H1 (cell line): ENCODE measurements around the gene CHMP6. TPM values are rescaled to one million over a fixed set of nuclear protein-coding genes. Genes with fewer than 3 reads are reported as not detected.

Source experiments
- CEBPB ChIP-seq: IDR thresholded peaks from 2 replicates; pipeline ENCODE4 v1.6.1; 2012; ENCODE audit warnings: low read depth, low read length
- CREB1 ChIP-seq: IDR thresholded peaks from 2 replicates; pipeline ENCODE4 v1.6.1; 2012; ENCODE audit warnings: inconsistent platforms
- CTBP2 ChIP-seq: IDR thresholded peaks from 2 replicates; pipeline ENCODE4 v1.7.0; 2011; ENCODE audit warnings: borderline replicate concordance, mild to moderate bottlenecking, moderate library complexity, mixed read lengths, low read length; ENCODE audit not compliant: insufficient read depth, insufficient read length
- FOSL1 ChIP-seq: IDR thresholded peaks from 2 replicates; pipeline ENCODE4 v1.6.1; 2011; ENCODE audit warnings: mild to moderate bottlenecking, low read depth, low read length, moderate library complexity; ENCODE audit not compliant: insufficient read depth
- KDM5A ChIP-seq: fragments of 200-600 bp; IDR thresholded peaks from 2 replicates; pipeline ENCODE4 v1.7.1; 2012; ENCODE audit warnings: mild to moderate bottlenecking, low read length, inconsistent platforms, mixed read lengths
- POLR2AphosphoS5 ChIP-seq: IDR thresholded peaks from 2 replicates; pipeline ENCODE4 v1.6.1; 2011; ENCODE audit warnings: low read depth, low read length
- RFX5 ChIP-seq: IDR thresholded peaks from 2 replicates; pipeline ENCODE4 v1.6.1; 2011; ENCODE audit warnings: low read depth, low read length, improper control_type of control experiment, borderline replicate concordance
- SP2 ChIP-seq: IDR thresholded peaks from 2 replicates; pipeline ENCODE4 v1.6.1; 2012; ENCODE audit warnings: mild to moderate bottlenecking, low read length, inconsistent platforms
- ZNF274 ChIP-seq: IDR thresholded peaks from 2 replicates; pipeline ENCODE4 v1.7.0; 2012; ENCODE audit warnings: low read length, borderline replicate concordance; ENCODE audit errors: extremely low read depth
- polyA plus RNA-seq, 7 experiments: library from polyadenylated mRNA; depleted of rRNA in 3 of 7; stranded (reverse) in 5 of 7; unstranded in 2 of 7; fragments of >200 nt in 5 of 7; fragments of 200-250 nt in 2 of 7; gene quantifications; 1 replicate in 5 of 7; 2 replicates in 1 of 7; 4 replicates in 1 of 7; pipeline versions ENCODE4 v1.2.1 to v1.2.3, GENCODE V29; 2011 to 2013; ENCODE audit warnings: missing spikeins in 2 of 7, mixed read lengths in 2 of 7
- total RNA-seq: library from RNA; stranded (reverse); fragmentation: NEBNext Ultra II Directional; extraction: Animal tissue kit (Norgen Biotek cat#: 25700); gene quantifications from 2 replicates; pipeline ENCODE4 v1.2.1, GENCODE V29; 2021

CHMP6 gene
- total and polyA plus RNA-seq, 2 of the 8 experiments (the other 6 are each of a cell fraction or from before 2014, with no cell fraction given): 15.7 to 24.3 TPM

DNA sequence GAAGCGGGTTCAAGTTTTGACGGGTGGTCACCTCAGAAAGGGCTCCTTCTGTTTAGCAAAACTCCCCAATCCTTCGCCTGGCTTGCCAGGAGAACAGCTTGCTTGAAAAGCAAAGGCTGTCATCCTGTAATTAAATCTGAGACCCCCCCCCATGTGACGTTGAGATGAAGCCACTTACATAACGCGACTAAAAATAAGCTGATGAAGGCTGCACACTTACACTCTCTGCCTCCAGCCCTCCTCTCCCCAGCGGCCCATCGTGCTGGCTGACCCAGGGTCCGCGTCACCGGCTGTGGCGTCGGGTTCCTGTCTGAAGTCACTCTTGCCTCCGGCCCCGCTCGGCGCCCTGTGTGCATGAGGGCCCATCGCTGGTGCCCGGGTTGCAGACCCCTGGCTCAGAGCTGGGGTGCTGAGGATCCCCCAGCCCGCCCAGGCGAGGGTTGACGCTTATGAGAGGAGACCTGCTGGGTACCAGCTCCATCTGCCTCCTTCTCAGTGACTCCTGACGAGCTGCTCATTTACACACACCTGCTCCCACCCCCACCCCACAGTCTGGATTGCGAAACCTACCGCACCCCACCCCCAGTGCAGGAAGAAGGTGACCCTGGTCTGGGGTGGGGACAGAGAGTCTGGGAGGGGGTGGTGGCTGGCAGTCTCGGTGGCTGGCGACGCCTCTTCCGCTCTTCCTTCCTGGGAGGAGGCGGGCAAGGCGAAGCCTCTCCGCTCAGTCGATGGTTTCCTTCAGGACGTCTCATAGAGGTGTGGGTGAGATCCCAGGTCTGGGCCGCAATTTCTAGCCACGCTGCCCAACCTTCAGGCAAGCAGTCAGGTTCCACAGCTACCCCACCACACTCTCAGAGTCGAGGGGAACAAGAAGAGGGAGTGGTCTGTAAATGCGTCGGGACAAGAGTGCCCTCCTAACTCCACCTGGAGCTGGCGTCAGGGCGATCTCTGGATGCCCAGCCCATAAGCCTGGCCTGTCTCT is 40.2 kb downstream of the CHMP6 start (continued):
- TF ChIP-seq RFX5 (no peak), CREB1 (no peak), CEBPB (no peak), FOSL1 (no peak), POLR2AphosphoS5 (no peak), CTBP2 (no peak), SP2 (no peak), ZNF274 (no peak), KDM5A (no peak)
